ENCODE measurements around the gene SPAAR. TPM values are rescaled to one million over a fixed set of nuclear protein-coding genes. Genes with fewer than 3 reads are reported as not detected.

The SPAAR gene
- polyA plus RNA-seq, 1 donor (not counting 4 experiments of a cell fraction or from before 2014, with no cell fraction given) = not detected

- dilution Hi-C loops (cut with MboI; ENCODE audit: extremely low pct_ligation_motif_present, low sequenced_read_pairs) = no loop called here
- no peaks in the 10 kb centered on the region for H3K79me2 ChIP-seq (ENCODE audit: control insufficient read depth, insufficient read depth, low read length)
- no peak overlapping the region for H3K4me3 ChIP-seq (ENCODE audit: control insufficient read depth in 2 of 3, extremely low read depth in 1 of 3, insufficient read depth in 2 of 3, low read depth in 1 of 3, low read length in 3 of 3)
- H2AFZ ChIP-seq (ENCODE audit: control insufficient read depth, low read length) = no peak overlapping the region
- H3K4me1 ChIP-seq (ENCODE audit: control insufficient read depth, extremely low read depth, insufficient read depth, low read length) = no peaks in the 10 kb centered on the region
- no peaks in the 10 kb centered on the region for H3K9me1 ChIP-seq (ENCODE audit: control insufficient read depth, extremely low read depth, insufficient read depth, low read length)
- no peaks in the 10 kb centered on the region for H4K20me1 ChIP-seq (ENCODE audit: control insufficient read depth, extremely low read depth, insufficient read depth, low read length)
- H3K27me3 ChIP-seq (ENCODE audit: control insufficient read depth, extremely low read depth, insufficient read depth, low read length) = peaks cover 8% of the 10 kb centered on the region
- no peak overlapping the region for H3K4me2 ChIP-seq (ENCODE audit: control insufficient read depth, extremely low read depth, insufficient read depth, low read depth, low read length)
- no peak overlapping the region for H3K9ac ChIP-seq (ENCODE audit: control insufficient read depth, extremely low read depth, insufficient read depth, low read length)
- DNase-seq (ENCODE audit: low read depth, low spot score) (no peak), FAIRE-seq (no peak)
- H3K27ac ChIP-seq (ENCODE audit: control insufficient read depth, insufficient read depth, low read length) = no peak overlapping the region
- H3K36me3 ChIP-seq (ENCODE audit: control insufficient read depth in 2 of 2, extremely low read depth in 1 of 2, insufficient read depth in 2 of 2, low read length in 2 of 2) = no peaks in the 10 kb centered on the region
- TF ChIP-seq EZH2 (IDR thresholded peaks at IDR 0.05; ENCODE audit: low read length) (no peak), CTCF (optimal IDR thresholded peaks at IDR 0.05 in 1 of 3, IDR thresholded peaks at IDR 0.05 in 1 of 3, conservative IDR thresholded peaks at IDR 0.05 in 1 of 3; ENCODE audit: extremely low read depth in 1 of 3, insufficient read depth in 2 of 3, low read length in 3 of 3) (no peak)
- no peaks in the 10 kb centered on the region for H3K9me3 ChIP-seq (ENCODE audit: control insufficient read depth, low read depth, low read length)
These were observed 48.0 kb upstream of the SPAAR start for GRCh38 chr9:35861161-35861897.

- Histone ChIP-seq H3K4me3 (ENCODE audit: control insufficient read depth in 2 of 3, extremely low read depth in 1 of 3, insufficient read depth in 2 of 3, low read depth in 1 of 3, low read length in 3 of 3) (no peak overlapping the region), H3K27ac (ENCODE audit: control insufficient read depth, insufficient read depth, low read length) (no peak overlapping the region), H3K9me1 (ENCODE audit: control insufficient read depth, extremely low read depth, insufficient read depth, low read length) (no peaks in the 10 kb centered on the region), H2AFZ (ENCODE audit: control insufficient read depth, low read length) (no peak overlapping the region), H3K27me3 (ENCODE audit: control insufficient read depth, extremely low read depth, insufficient read depth, low read length) (peaks cover 3% of the 10 kb centered on the region), H4K20me1 (ENCODE audit: control insufficient read depth, extremely low read depth, insufficient read depth, low read length) (no peaks in the 10 kb centered on the region), H3K4me1 (ENCODE audit: control insufficient read depth, extremely low read depth, insufficient read depth, low read length) (no peaks in the 10 kb centered on the region), H3K9me3 (ENCODE audit: control insufficient read depth, low read depth, low read length) (no peaks in the 10 kb centered on the region), H3K36me3 (ENCODE audit: control insufficient read depth in 2 of 2, extremely low read depth in 1 of 2, insufficient read depth in 2 of 2, low read length in 2 of 2) (no peaks in the 10 kb centered on the region), H3K4me2 (ENCODE audit: control insufficient read depth, extremely low read depth, insufficient read depth, low read depth, low read length) (no peak overlapping the region), H3K79me2 (ENCODE audit: control insufficient read depth, insufficient read depth, low read length) (no peaks in the 10 kb centered on the region), H3K9ac (ENCODE audit: control insufficient read depth, extremely low read depth, insufficient read depth, low read length) (no peak overlapping the region)
- no peak for FAIRE-seq
- TF ChIP-seq EZH2 (IDR thresholded peaks at IDR 0.05; ENCODE audit: low read length) (no peak), CTCF (optimal IDR thresholded peaks at IDR 0.05 in 1 of 3, IDR thresholded peaks at IDR 0.05 in 1 of 3, conservative IDR thresholded peaks at IDR 0.05 in 1 of 3; ENCODE audit: extremely low read depth in 1 of 3, insufficient read depth in 2 of 3, low read length in 3 of 3) (no peak)
- dilution Hi-C loops (cut with MboI; ENCODE audit: extremely low pct_ligation_motif_present, low sequenced_read_pairs) = no loop called here
- DNase-seq (ENCODE audit: low read depth, low spot score) = no peak
These were observed 47.0 kb upstream of the SPAAR start for GRCh38 chr9:35862328-35862727.
